ENCODE data around the gene PAQR8. TPM values are rescaled to one million over a fixed set of nuclear protein-coding genes. Genes with fewer than 3 reads are reported as not detected.

PAQR8 gene
- total RNA-seq (2014; rRNA removed; shearing (Covaris generic)): 5.8 and 10.0 TPM in 2 replicates

- H3K4me1 ChIP-seq (replicated peaks): peaks cover 32% of the 10 kb centered on the region
- H3K36me3 ChIP-seq: peaks cover 11% of the 10 kb centered on the region
- H3K27me3 ChIP-seq (replicated peaks): no peaks in the 10 kb centered on the region
- DNase-seq (ENCODE audit: low read depth in 1 of 2, low spot score in 2 of 2): peak; percentile 69 to 71
- peak within 1 kb of the TSS; percentile 67 for H3K27ac ChIP-seq
- H3K9me3 ChIP-seq (replicated peaks): no peaks in the 10 kb centered on the region
- H3K4me3 ChIP-seq: peak within 1 kb of the TSS; percentile 94
Measured at GRCh38 chr6:52361945-52362442, at the start of gene PAQR8. Gene PAQR8 (plus strand): TSS chr6:52362151. CDS start chr6:52403214, 41,063 bp downstream.

- H3K27ac ChIP-seq: no peak overlapping the region
- peaks cover 18% of the 10 kb centered on the region for H3K4me1 ChIP-seq (replicated peaks)
- no peaks in the 10 kb centered on the region for H3K36me3 ChIP-seq
- no peaks in the 10 kb centered on the region for H3K27me3 ChIP-seq (replicated peaks)
- H3K9me3 ChIP-seq (replicated peaks): no peaks in the 10 kb centered on the region
- no peak for DNase-seq (ENCODE audit: low read depth in 1 of 2, low spot score in 2 of 2)
- no peak overlapping the region for H3K4me3 ChIP-seq
Measured at GRCh38 chr6:52312461-52312860, 49.5 kb upstream of the PAQR8 start.

GRCh38 chr6:52314752-52315151 is 47.2 kb upstream of the PAQR8 start:
- no peaks in the 10 kb centered on the region for H3K36me3 ChIP-seq
- H3K4me1 ChIP-seq (replicated peaks): peaks cover 32% of the 10 kb centered on the region
- peak in 1 of 2 experiments; percentile 33 for DNase-seq (ENCODE audit: low read depth in 1 of 2, low spot score in 2 of 2)
- no peaks in the 10 kb centered on the region for H3K27me3 ChIP-seq (replicated peaks)
- H3K27ac ChIP-seq: peak overlapping the region; percentile 25; the same call in 1 of the 2 replicates
- no peaks in the 10 kb centered on the region for H3K9me3 ChIP-seq (replicated peaks)
- H3K4me3 ChIP-seq: no peak overlapping the region

- Histone ChIP-seq H3K27ac (no peak overlapping the region), H3K27me3 (replicated peaks) (no peaks in the 10 kb centered on the region), H3K36me3 (no peaks in the 10 kb centered on the region), H3K4me1 (replicated peaks) (peaks cover 37% of the 10 kb centered on the region), H3K4me3 (no peak overlapping the region), H3K9me3 (replicated peaks) (no peaks in the 10 kb centered on the region)
- no peak for DNase-seq (ENCODE audit: low read depth in 1 of 2, low spot score in 2 of 2)
Measured at GRCh38 chr6:52317211-52317610, 44.7 kb upstream of the PAQR8 start.

GRCh38 chr6:52317841-52318581 is 43.9 kb upstream of the PAQR8 start:
- 0 out of 2 replicates have a peak overlapping the region, but pooled peaks have one; percentile 18 for H3K27ac ChIP-seq
- H3K4me3 ChIP-seq: no peak overlapping the region
- peaks cover 37% of the 10 kb centered on the region for H3K4me1 ChIP-seq (replicated peaks)

GRCh38 chr6:52324189-52324588 is 37.8 kb upstream of the PAQR8 start:
- Histone ChIP-seq H3K4me3 (no peak overlapping the region), H3K27me3 (replicated peaks) (no peaks in the 10 kb centered on the region), H3K9me3 (replicated peaks) (no peaks in the 10 kb centered on the region), H3K4me1 (replicated peaks) (peaks cover 13% of the 10 kb centered on the region), H3K27ac (no peak overlapping the region), H3K36me3 (no peaks in the 10 kb centered on the region)
- DNase-seq (ENCODE audit: low read depth in 1 of 2, low spot score in 2 of 2): no peak

More at GRCh38 chr6:52317841-52318581, 43.9 kb upstream of the PAQR8 start:
- Histone ChIP-seq H3K9me3 (replicated peaks) (no peaks in the 10 kb centered on the region), H3K36me3 (no peaks in the 10 kb centered on the region), H3K27me3 (replicated peaks) (no peaks in the 10 kb centered on the region)
- DNase-seq (ENCODE audit: low read depth in 1 of 2, low spot score in 2 of 2): no peak

- Histone ChIP-seq H3K36me3 (no peaks in the 10 kb centered on the region), H3K4me1 (replicated peaks) (0 out of 2 replicates have a peak, but pooled peaks cover 3% of the 10 kb centered on the region)
Measured at GRCh38 chr6:52325695-52326471, 36.1 kb upstream of the PAQR8 start.

GRCh38 chr6:52326540-52327364 is 35.2 kb upstream of the PAQR8 start:
- H3K4me1 ChIP-seq (replicated peaks): 0 out of 2 replicates have a peak, but pooled peaks cover 3% of the 10 kb centered on the region
- no peaks in the 10 kb centered on the region for H3K36me3 ChIP-seq
- H3K9me3 ChIP-seq (replicated peaks): no peaks in the 10 kb centered on the region
- no peak for DNase-seq (ENCODE audit: low read depth in 1 of 2, low spot score in 2 of 2)
- no peak overlapping the region for H3K27ac ChIP-seq
- H3K4me3 ChIP-seq: no peak overlapping the region
- no peaks in the 10 kb centered on the region for H3K27me3 ChIP-seq (replicated peaks)

More at GRCh38 chr6:52325695-52326471, 36.1 kb upstream of the PAQR8 start:
- no peaks in the 10 kb centered on the region for H3K27me3 ChIP-seq (replicated peaks)
- H3K4me3 ChIP-seq: no peak overlapping the region
- no peak for DNase-seq (ENCODE audit: low read depth in 1 of 2, low spot score in 2 of 2)
- no peaks in the 10 kb centered on the region for H3K9me3 ChIP-seq (replicated peaks)
- no peak overlapping the region for H3K27ac ChIP-seq

- Histone ChIP-seq H3K27ac (no peak overlapping the region), H3K4me3 (no peak overlapping the region), H3K36me3 (no peaks in the 10 kb centered on the region), H3K4me1 (replicated peaks) (0 out of 2 replicates have a peak, but pooled peaks cover 3% of the 10 kb centered on the region), H3K27me3 (replicated peaks) (no peaks in the 10 kb centered on the region), H3K9me3 (replicated peaks) (no peaks in the 10 kb centered on the region)
- no peak for DNase-seq (ENCODE audit: low read depth in 1 of 2, low spot score in 2 of 2)
Measured at GRCh38 chr6:52328303-52328662, 33.7 kb upstream of the PAQR8 start.

GRCh38 chr6:52328729-52329128 is 33.2 kb upstream of the PAQR8 start:
- no peak overlapping the region for H3K4me3 ChIP-seq
- 0 out of 2 replicates have a peak, but pooled peaks cover 6% of the 10 kb centered on the region for H3K4me1 ChIP-seq (replicated peaks)
- no peaks in the 10 kb centered on the region for H3K36me3 ChIP-seq
- DNase-seq (ENCODE audit: low read depth in 1 of 2, low spot score in 2 of 2): no peak
- no peak overlapping the region for H3K27ac ChIP-seq
- H3K27me3 ChIP-seq (replicated peaks): no peaks in the 10 kb centered on the region
- H3K9me3 ChIP-seq (replicated peaks): no peaks in the 10 kb centered on the region

- H3K27ac ChIP-seq: no peak overlapping the region
- no peaks in the 10 kb centered on the region for H3K36me3 ChIP-seq
- DNase-seq (ENCODE audit: low read depth in 1 of 2, low spot score in 2 of 2): no peak
- H3K4me3 ChIP-seq: no peak overlapping the region
- H3K27me3 ChIP-seq (replicated peaks): no peaks in the 10 kb centered on the region
- 0 out of 2 replicates have a peak, but pooled peaks cover 7% of the 10 kb centered on the region for H3K4me1 ChIP-seq (replicated peaks)
- H3K9me3 ChIP-seq (replicated peaks): no peaks in the 10 kb centered on the region
Measured at GRCh38 chr6:52330470-52330869, 31.5 kb upstream of the PAQR8 start.

- Histone ChIP-seq H3K36me3 (no peaks in the 10 kb centered on the region), H3K27ac (no peak overlapping the region), H3K4me3 (no peak overlapping the region), H3K4me1 (replicated peaks) (peaks cover 9% of the 10 kb centered on the region; the same call in 1 of the 2 replicates), H3K27me3 (replicated peaks) (no peaks in the 10 kb centered on the region), H3K9me3 (replicated peaks) (no peaks in the 10 kb centered on the region)
- DNase-seq (ENCODE audit: low read depth in 1 of 2, low spot score in 2 of 2): no peak
Measured at GRCh38 chr6:52331793-52332457, 30.0 kb upstream of the PAQR8 start.

GRCh38 chr6:52333840-52334200 is 28.1 kb upstream of the PAQR8 start:
- peaks cover 13% of the 10 kb centered on the region for H3K4me1 ChIP-seq (replicated peaks)
- no peaks in the 10 kb centered on the region for H3K36me3 ChIP-seq
- no peak for DNase-seq (ENCODE audit: low read depth in 1 of 2, low spot score in 2 of 2)
- H3K27ac ChIP-seq: no peak overlapping the region
- H3K9me3 ChIP-seq (replicated peaks): no peaks in the 10 kb centered on the region
- H3K27me3 ChIP-seq (replicated peaks): no peaks in the 10 kb centered on the region
- H3K4me3 ChIP-seq: no peak overlapping the region
